Kidney (tissue), 14 donors: ENCODE results near the gene DSG4. TPM values are rescaled to one million over a fixed set of nuclear protein-coding genes. Genes with fewer than 3 reads are reported as not detected.

Source experiments
- DNase-seq, 5 donors: peaks; one replicate each; pipeline ENCODE4 v3.0.0-alpha.2; 2013 to 2020
- FAIRE-seq: peaks from 2 replicates; lab custom pipeline; 2012; peaks lifted over from hg19 to GRCh38; lab: Jason Lieb, UNC
- H3K27ac ChIP-seq, 2 donors: one replicate each; pipeline ENCODE4 v1.7.0; 2013; ENCODE audit warnings: low read depth in 2 of 2, low read length in 2 of 2, inconsistent platforms in 1 of 2
- H3K27me3 ChIP-seq: one replicate; pipeline ENCODE4 v1.7.1; 2013; ENCODE audit warnings: low read length, inconsistent platforms; ENCODE audit not compliant: control insufficient read depth, insufficient read depth
- H3K36me3 ChIP-seq, 3 donors: one replicate each; pipeline versions ENCODE4 v1.7.0 to v1.7.1; 2013; ENCODE audit warnings: low read length in 3 of 3, control low read depth in 1 of 3, inconsistent platforms in 1 of 3; ENCODE audit not compliant: insufficient read depth in 3 of 3, control insufficient read depth in 2 of 3
- H3K4me1 ChIP-seq, 3 donors: one replicate each; pipeline versions ENCODE4 v1.7.0 to v1.7.1; 2013; ENCODE audit warnings: low read length in 3 of 3, inconsistent platforms in 1 of 3, low read depth in 1 of 3; ENCODE audit not compliant: control insufficient read depth in 2 of 3, insufficient read depth in 2 of 3
- H3K4me3 ChIP-seq, 3 donors: one replicate each; pipeline versions ENCODE4 v1.7.0 to v1.8.1; 2013; ENCODE audit warnings: low read length in 3 of 3, control low read depth in 1 of 3, inconsistent platforms in 1 of 3
- H3K9ac ChIP-seq, 3 donors: one replicate each; pipeline versions ENCODE4 v1.7.0 to v1.7.1; 2013; ENCODE audit warnings: low read length in 3 of 3, control low read depth in 1 of 3, inconsistent platforms in 1 of 3
- H3K9me3 ChIP-seq, 3 donors: one replicate each; pipeline versions ENCODE4 v1.7.0 to v1.7.1; 2013; ENCODE audit warnings: low read length in 3 of 3, control low read depth in 1 of 3, inconsistent platforms in 1 of 3; ENCODE audit not compliant: control insufficient read depth in 2 of 3, insufficient read depth in 1 of 3
- intact Hi-C: fragments of 100-400 bp; cut with DNase I; formaldehyde crosslinking; loops from one replicate; pipeline ENCODE4 v1.11.1; 2022
- polyA plus RNA-seq: library from polyadenylated mRNA; stranded (reverse); fragments of 350-450 nt; fragmentation: Illumina TruSeq; extraction: RNeasy Lipid Tissue Mini Kit (QIAGEN cat#74804); gene quantifications from one replicate; pipeline ENCODE4 v1.2.3, GENCODE V29; 2014; ENCODE audit warnings: low read depth, low replicate concordance; ENCODE audit not compliant: insufficient read depth
- total RNA-seq: library from RNA; stranded (reverse); fragmentation: NEBNext Ultra II Directional; extraction: Animal tissue kit (Norgen Biotek cat#: 25700); gene quantifications from one replicate; pipeline ENCODE4 v1.2.1, GENCODE V29; 2021
- TF ChIP-seq, protein P1 (sequence below): IDR thresholded peaks from 3 replicates; pipeline ENCODE4 v1.5.1; 2012; ENCODE audit warnings: mild to moderate bottlenecking, moderate library complexity, borderline replicate concordance; ENCODE audit not compliant: insufficient read depth; ENCODE audit errors: extremely low read depth
- donor health status: control.
- donor health status: control.
- donor health status: control.
- donor health status: control.
- donor health status: control.
- donor health status: DM: yes; HTN: yes; CAD: no.
- donor health status: Normal renal cell carcinoma (clear cell type).

DSG4 gene
- total and polyA plus RNA-seq, 2 donors from 2014 or later, result not detected

DNA sequence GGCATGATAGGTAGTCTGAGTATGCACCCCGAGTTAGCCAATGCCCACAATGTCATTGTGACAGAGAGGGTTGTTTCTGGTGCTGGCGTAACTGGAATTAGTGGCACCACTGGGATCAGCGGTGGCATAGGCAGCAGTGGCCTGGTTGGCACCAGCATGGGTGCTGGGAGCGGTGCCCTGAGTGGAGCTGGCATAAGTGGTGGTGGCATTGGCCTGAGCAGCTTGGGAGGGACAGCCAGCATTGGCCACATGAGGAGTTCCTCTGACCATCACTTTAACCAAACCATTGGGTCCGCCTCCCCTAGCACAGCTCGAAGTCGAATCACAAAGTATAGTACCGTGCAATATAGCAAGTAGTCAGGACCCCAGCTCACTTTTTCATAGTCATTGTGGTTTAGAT lies 21.6 kb upstream of the DSG4 start:
- TF ChIP-seq, protein P1, sequence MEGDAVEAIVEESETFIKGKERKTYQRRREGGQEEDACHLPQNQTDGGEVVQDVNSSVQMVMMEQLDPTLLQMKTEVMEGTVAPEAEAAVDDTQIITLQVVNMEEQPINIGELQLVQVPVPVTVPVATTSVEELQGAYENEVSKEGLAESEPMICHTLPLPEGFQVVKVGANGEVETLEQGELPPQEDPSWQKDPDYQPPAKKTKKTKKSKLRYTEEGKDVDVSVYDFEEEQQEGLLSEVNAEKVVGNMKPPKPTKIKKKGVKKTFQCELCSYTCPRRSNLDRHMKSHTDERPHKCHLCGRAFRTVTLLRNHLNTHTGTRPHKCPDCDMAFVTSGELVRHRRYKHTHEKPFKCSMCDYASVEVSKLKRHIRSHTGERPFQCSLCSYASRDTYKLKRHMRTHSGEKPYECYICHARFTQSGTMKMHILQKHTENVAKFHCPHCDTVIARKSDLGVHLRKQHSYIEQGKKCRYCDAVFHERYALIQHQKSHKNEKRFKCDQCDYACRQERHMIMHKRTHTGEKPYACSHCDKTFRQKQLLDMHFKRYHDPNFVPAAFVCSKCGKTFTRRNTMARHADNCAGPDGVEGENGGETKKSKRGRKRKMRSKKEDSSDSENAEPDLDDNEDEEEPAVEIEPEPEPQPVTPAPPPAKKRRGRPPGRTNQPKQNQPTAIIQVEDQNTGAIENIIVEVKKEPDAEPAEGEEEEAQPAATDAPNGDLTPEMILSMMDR, result no peak
- intact Hi-C loops, result no loop called here
- no peak overlapping the region for H3K27ac ChIP-seq
- no peaks in the 10 kb centered on the region for H3K36me3 ChIP-seq
- H3K4me3 ChIP-seq, result no peak overlapping the region
- FAIRE-seq (no peak), DNase-seq (no peak)
- H3K4me1 ChIP-seq, result no peaks in the 10 kb centered on the region
- H3K9ac ChIP-seq, result no peak overlapping the region
- no peaks in the 10 kb centered on the region for H3K27me3 ChIP-seq
- no peaks in the 10 kb centered on the region for H3K9me3 ChIP-seq

DNA sequence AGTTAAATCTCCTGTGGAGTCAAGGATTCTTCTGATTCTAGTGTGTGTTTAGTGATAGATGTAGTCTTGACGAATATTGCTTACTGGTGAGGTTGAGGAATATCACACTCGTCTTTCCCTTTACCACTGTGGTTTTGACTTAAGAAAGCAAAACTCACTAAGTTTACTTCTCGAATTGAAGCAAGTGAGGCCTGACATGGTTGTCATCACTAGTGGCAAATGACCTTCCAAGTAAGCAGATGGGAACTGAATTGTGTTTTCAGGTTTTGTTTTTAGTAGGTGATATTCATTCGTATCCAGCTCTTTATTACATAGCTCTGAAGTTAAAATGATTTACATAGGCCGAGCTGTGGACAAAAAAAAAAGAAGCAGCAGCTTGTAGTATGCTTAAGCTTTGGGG lies 20.6 kb upstream of the DSG4 start:
- Histone ChIP-seq H3K36me3 (no peaks in the 10 kb centered on the region), H3K4me1 (no peaks in the 10 kb centered on the region), H3K9me3 (no peaks in the 10 kb centered on the region), H3K27ac (no peak overlapping the region), H3K9ac (no peak overlapping the region), H3K27me3 (no peaks in the 10 kb centered on the region), H3K4me3 (no peak overlapping the region)
- TF ChIP-seq, protein P1, result no peak
- DNase-seq (no peak), FAIRE-seq (no peak)
- intact Hi-C loops, result no loop called here

DNA sequence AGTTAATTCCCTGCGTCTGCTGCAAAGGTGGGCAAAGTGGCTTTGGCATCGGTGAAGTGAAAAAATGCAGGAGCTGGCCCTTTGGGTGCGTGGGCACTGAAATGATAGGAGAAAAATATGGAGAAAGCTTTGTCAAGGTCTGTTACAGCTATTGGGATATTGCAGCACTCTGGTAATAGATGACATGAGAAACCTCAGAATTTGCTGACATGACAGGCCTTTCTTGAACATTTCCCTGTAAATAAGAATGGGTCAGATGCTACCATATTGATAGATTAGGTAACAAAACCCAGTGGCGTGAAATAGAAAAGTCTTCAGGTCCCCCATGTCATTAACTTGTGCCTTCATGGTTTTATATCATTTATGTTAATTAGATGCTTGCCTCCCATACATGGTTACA lies 12.4 kb upstream of the DSG4 start:
- no peak overlapping the region for H3K4me3 ChIP-seq
- intact Hi-C loops, result no loop called here
- no peak for FAIRE-seq
- H3K9ac ChIP-seq, result no peak overlapping the region
- no peaks in the 10 kb centered on the region for H3K9me3 ChIP-seq
- H3K36me3 ChIP-seq, result no peaks in the 10 kb centered on the region
- no peaks in the 10 kb centered on the region for H3K27me3 ChIP-seq
- H3K27ac ChIP-seq, result no peak overlapping the region
- H3K4me1 ChIP-seq, result no peaks in the 10 kb centered on the region
- TF ChIP-seq, protein P1, result no peak
- no peak for DNase-seq

DNA sequence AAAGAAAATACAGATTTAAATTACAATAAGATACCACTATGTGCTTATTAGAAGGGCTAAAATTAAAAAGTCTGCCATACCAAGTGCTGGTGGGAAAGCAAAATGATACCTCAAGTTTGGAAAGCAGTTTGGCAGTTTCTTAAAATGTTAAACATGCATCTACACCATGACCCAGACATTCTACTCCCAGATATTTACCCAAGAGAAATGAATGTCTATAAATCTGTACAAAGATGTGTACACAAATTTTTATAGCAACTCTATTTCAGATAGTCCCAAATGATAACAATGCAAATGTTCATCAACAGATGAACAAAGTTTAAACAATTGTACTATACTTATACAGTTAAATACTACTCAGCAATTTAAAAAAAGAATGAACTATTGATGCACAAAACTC lies 7.1 kb upstream of the DSG4 start:
- no peak overlapping the region for H3K27ac ChIP-seq
- DNase-seq (no peak), FAIRE-seq (no peak)
- no peak overlapping the region for H3K9ac ChIP-seq
- H3K9me3 ChIP-seq, result no peaks in the 10 kb centered on the region
- no peaks in the 10 kb centered on the region for H3K27me3 ChIP-seq
- TF ChIP-seq, protein P1, result no peak
- no peaks in the 10 kb centered on the region for H3K36me3 ChIP-seq
- no peaks in the 10 kb centered on the region for H3K4me1 ChIP-seq
- intact Hi-C loops, result no loop called here
- H3K4me3 ChIP-seq, result no peak overlapping the region
